H9 (cell line): Measurements from ENCODE around the gene SLC25A39. TPM values are rescaled to one million over a fixed set of nuclear protein-coding genes. Genes with fewer than 3 reads are reported as not detected.
"Not testable (repeated sequence)": the region's sequence is repeated elsewhere in the genome, so short reads cannot be mapped to it uniquely, and the experiment has no call there.

Experiments used
- DNase-seq: peaks from one replicate; pipeline ENCODE4 v3.0.0-alpha.2; 2017
- H2AFZ ChIP-seq: one replicate; pipeline ENCODE4 v1.6.1; 2013; ENCODE audit warnings: mild to moderate bottlenecking, low read length, control low read depth, moderate library complexity
- H2AK5ac ChIP-seq: 2 replicates; pipeline ENCODE4 v1.6.1; 2013; ENCODE audit warnings: low read length, control low read depth, mixed read lengths; ENCODE audit not compliant: insufficient read length
- H2BK120ac ChIP-seq: one replicate; pipeline ENCODE4 v1.6.1; 2013; ENCODE audit warnings: low read depth, mild to moderate bottlenecking, low read length, control low read depth, inconsistent platforms; ENCODE audit not compliant: poor library complexity, severe bottlenecking
- H2BK12ac ChIP-seq: 2 replicates; pipeline ENCODE4 v1.6.1; 2013; ENCODE audit warnings: low read length, control low read depth, mixed read lengths, low read depth; ENCODE audit not compliant: insufficient read length
- H2BK15ac ChIP-seq: 2 replicates; pipeline ENCODE4 v1.6.1; 2013; ENCODE audit warnings: low read depth, low read length, control low read depth
- H2BK20ac ChIP-seq: one replicate; pipeline ENCODE4 v1.6.1; 2013; ENCODE audit warnings: low read depth, mild to moderate bottlenecking, low read length, control low read depth, inconsistent platforms; ENCODE audit not compliant: poor library complexity, severe bottlenecking
- H2BK5ac ChIP-seq: 2 replicates; pipeline ENCODE4 v1.6.1; 2013; ENCODE audit warnings: low read length, control low read depth, mixed read lengths; ENCODE audit not compliant: insufficient read length
- H3K14ac ChIP-seq: 2 replicates; pipeline ENCODE4 v1.6.1; 2013; ENCODE audit warnings: low read length, control low read depth; ENCODE audit not compliant: insufficient read depth
- H3K18ac ChIP-seq: 2 replicates; pipeline ENCODE4 v1.6.1; 2013; ENCODE audit warnings: low read depth, mild to moderate bottlenecking, mixed read lengths, low read length, control low read depth; ENCODE audit not compliant: insufficient read length
- H3K23ac ChIP-seq: 2 replicates; pipeline ENCODE4 v1.6.1; 2013; ENCODE audit warnings: low read length, control low read depth, mixed read lengths, low read depth; ENCODE audit not compliant: insufficient read length
- H3K23me2 ChIP-seq: 2 replicates; pipeline ENCODE4 v1.6.1; 2013; ENCODE audit warnings: low read depth, mild to moderate bottlenecking, mixed read lengths, low read length, control low read depth; ENCODE audit not compliant: insufficient read length, poor library complexity, severe bottlenecking
- H3K27ac ChIP-seq: 2 replicates; pipeline ENCODE4 v1.5.1; 2013; ENCODE audit warnings: low read length, control low read depth, mixed read lengths, low read depth; ENCODE audit not compliant: insufficient read length
- H3K27me3 ChIP-seq: 2 replicates; pipeline ENCODE4 v1.6.1; 2013; ENCODE audit warnings: low read length, control low read depth, inconsistent platforms; ENCODE audit not compliant: insufficient read depth
- H3K4ac ChIP-seq: 2 replicates; pipeline ENCODE4 v1.6.1; 2013; ENCODE audit warnings: low read depth, mild to moderate bottlenecking, control low read depth, inconsistent platforms, low read length, moderate library complexity
- H3K4me1 ChIP-seq: 2 replicates; pipeline ENCODE4 v1.6.1; 2013; ENCODE audit warnings: low read length, control low read depth, inconsistent platforms; ENCODE audit not compliant: insufficient read depth
- H3K4me2 ChIP-seq: 2 replicates; pipeline ENCODE4 v1.6.1; 2013; ENCODE audit warnings: low read length, control low read depth, mixed read lengths; ENCODE audit not compliant: insufficient read length, insufficient read depth
- H3K56ac ChIP-seq: 2 replicates; pipeline ENCODE4 v1.6.1; 2013; ENCODE audit warnings: low read depth, mild to moderate bottlenecking, mixed read lengths, low read length, control low read depth; ENCODE audit not compliant: insufficient read length
- H3K79me1 ChIP-seq: 2 replicates; pipeline ENCODE4 v1.6.1; 2013; ENCODE audit warnings: low read depth, mild to moderate bottlenecking, moderate library complexity, low read length, control low read depth, inconsistent platforms; ENCODE audit not compliant: insufficient read depth, poor library complexity, severe bottlenecking
- H3K79me2 ChIP-seq: 2 replicates; pipeline ENCODE4 v1.6.1; 2013; ENCODE audit warnings: low read length, control low read depth, inconsistent platforms; ENCODE audit not compliant: insufficient read depth
- H3K9ac ChIP-seq: 2 replicates; pipeline ENCODE4 v1.6.1; 2013; ENCODE audit warnings: low read length, control low read depth, mixed read lengths; ENCODE audit not compliant: insufficient read length; ENCODE audit errors: extremely low read depth
- H3K9me3 ChIP-seq: one replicate; pipeline ENCODE4 v1.6.1; 2013; ENCODE audit warnings: low read depth, low read length, inconsistent platforms; ENCODE audit not compliant: control insufficient read depth
- H3T11ph ChIP-seq: one replicate; pipeline ENCODE4 v1.6.1; 2013; ENCODE audit warnings: mild to moderate bottlenecking, low read length, control low read depth, inconsistent platforms
- H4K20me1 ChIP-seq: one replicate; pipeline ENCODE4 v1.6.1; 2013; ENCODE audit not compliant: control insufficient read depth, insufficient read length, insufficient read depth
- H4K5ac ChIP-seq: 2 replicates; pipeline ENCODE4 v1.6.1; 2013; ENCODE audit warnings: low read depth, mild to moderate bottlenecking, mixed read lengths, low read length, control low read depth; ENCODE audit not compliant: insufficient read length
- H4K8ac ChIP-seq: replicated peaks from 2 replicates; pipeline ENCODE4 v1.6.1; 2013; ENCODE audit warnings: low read length, control low read depth, mixed read lengths, low read depth; ENCODE audit not compliant: insufficient read length
- H4K91ac ChIP-seq: 2 replicates; pipeline ENCODE4 v1.6.1; 2013; ENCODE audit warnings: low read depth, mild to moderate bottlenecking, moderate library complexity, mixed read lengths, low read length, control low read depth; ENCODE audit not compliant: insufficient read length
- H3K27ac Mint-ChIP-seq, 3 experiments: 2 replicates in 2 of 3; 3 replicates in 1 of 3; pipeline ENCODE4 v1.8.0; 2020 to 2021; ENCODE audit warnings: mixed read lengths in 3 of 3, mild to moderate bottlenecking in 1 of 3, moderate library complexity in 1 of 3
- H3K27me3 Mint-ChIP-seq: 2 replicates; pipeline ENCODE4 v1.8.0; 2021; ENCODE audit warnings: low read depth, mild to moderate bottlenecking, moderate library complexity, mixed read lengths
- H3K36me3 Mint-ChIP-seq, 3 experiments: 2 replicates in 2 of 3; 3 replicates in 1 of 3; pipeline ENCODE4 v1.8.0; 2020 to 2021; ENCODE audit warnings: low read depth in 3 of 3, mixed read lengths in 3 of 3; ENCODE audit not compliant: insufficient read depth in 1 of 3
- H3K4me1 Mint-ChIP-seq, 2 experiments: 2 replicates each; pipeline ENCODE4 v1.8.0; 2020; ENCODE audit warnings: mixed read lengths in 2 of 2
- H3K4me3 Mint-ChIP-seq, 2 experiments: 2 replicates in 1 of 2; 3 replicates in 1 of 2; pipeline ENCODE4 v1.8.0; 2020 to 2021; ENCODE audit warnings: mild to moderate bottlenecking in 2 of 2, mixed read lengths in 2 of 2, moderate library complexity in 1 of 2
- H3K9me3 Mint-ChIP-seq, 2 experiments: 2 replicates in 1 of 2; 3 replicates in 1 of 2; pipeline ENCODE4 v1.8.0; 2020; ENCODE audit warnings: mild to moderate bottlenecking in 2 of 2, mixed read lengths in 2 of 2, moderate library complexity in 1 of 2
- CTCF ChIP-seq: fragments of 200-600 bp; sonication (generic); conservative IDR thresholded peaks from 3 replicates; pipeline ENCODE4 v1.8.0; 2021; ENCODE audit warnings: antibody characterized with exemption, mild to moderate bottlenecking
- WGBS: extraction: QIAGEN DNeasy Blood & Tissue Kit; methylation state at CpG from one replicate; pipeline ENCODE4 v1.1.7; 2013; ENCODE audit warnings: missing lambda C conversion rate, low lambda C conversion rate, mixed read lengths; ENCODE audit not compliant: insufficient read length; ENCODE audit errors: extremely low coverage; 5-methylcytosine and 5-hydroxymethylcytosine counted together
- total RNA-seq: library from RNA; stranded (reverse); gene quantifications from 2 replicates; pipeline ENCODE4 v1.2.1, GENCODE V29; 2021

SLC25A39 gene
- total RNA-seq, 1 experiment from 2014 or later, result 227 TPM

GRCh38 chr17:44348234-44348987 is 23.8 kb upstream of the SLC25A39 start:
- no peaks in the 10 kb centered on the region for H3K79me2 ChIP-seq
- no peak overlapping the region for H3T11ph ChIP-seq
- H4K20me1 ChIP-seq, result no peaks in the 10 kb centered on the region
- no peak for DNase-seq
- H3K27ac ChIP-seq, result no peak overlapping the region
- H3K14ac ChIP-seq, result no peak overlapping the region; the same call in 1 of the 2 replicates
- peaks cover 5% of the 10 kb centered on the region for H3K23me2 ChIP-seq
- Mint-ChIP-seq H3K9me3 (no peaks in the 10 kb centered on the region; a peak in 1 of 5 replicates), H3K4me3 (no peak overlapping the region; a peak in 1 of 5 replicates), H3K27me3 (peaks cover 13% of the 10 kb centered on the region), H3K27ac (no peak overlapping the region), H3K36me3 (peaks cover 3 to 17% (median 6%) of the 10 kb centered on the region in 3 experiments; a peak in 6 of 7 replicates), H3K4me1 (peaks cover 8 to 13% of the 10 kb centered on the region in 2 experiments)
- no peak overlapping the region for H3K9ac ChIP-seq
- no peak overlapping the region for H3K4ac ChIP-seq
- H2BK12ac ChIP-seq, result no peak overlapping the region
- no peak overlapping the region for H3K56ac ChIP-seq
- H2BK5ac ChIP-seq, result no peak overlapping the region
- no peak overlapping the region for H4K5ac ChIP-seq
- H2BK120ac ChIP-seq, result no peak overlapping the region
- WGBS, result no CpG with 5 or more reads among the region's 9 CpGs
- H2BK20ac ChIP-seq, result no peak overlapping the region
- no peak overlapping the region for H3K23ac ChIP-seq
- H3K4me2 ChIP-seq, result no peak overlapping the region
- no peak overlapping the region for H4K91ac ChIP-seq
- H2AK5ac ChIP-seq, result no peak overlapping the region
- no peaks in the 10 kb centered on the region for H3K4me1 ChIP-seq
- no peaks in the 10 kb centered on the region for H3K9me3 ChIP-seq
- no peak for TF ChIP-seq CTCF
- H2BK15ac ChIP-seq, result no peak overlapping the region
- no peak overlapping the region for H3K18ac ChIP-seq
- H4K8ac ChIP-seq, result no peak overlapping the region
- no peaks in the 10 kb centered on the region for H3K27me3 ChIP-seq
- no peaks in the 10 kb centered on the region for H3K79me1 ChIP-seq
- no peak overlapping the region for H2AFZ ChIP-seq

GRCh38 chr17:44347206-44348055 is 22.8 kb upstream of the SLC25A39 start:
- H3K4me3 Mint-ChIP-seq, H2BK5ac ChIP-seq, H3K4me1 ChIP-seq, H3K4me2 ChIP-seq, H2BK120ac ChIP-seq, H3K27me3 ChIP-seq, H3K23me2 ChIP-seq, H2AK5ac ChIP-seq, H2BK15ac ChIP-seq, H2AFZ ChIP-seq, H3K9me3 ChIP-seq, H3K79me1 ChIP-seq, H4K8ac ChIP-seq, H3T11ph ChIP-seq, H2BK12ac ChIP-seq, H4K5ac ChIP-seq, H3K18ac ChIP-seq, H3K9me3 Mint-ChIP-seq, H3K79me2 ChIP-seq, H3K4ac ChIP-seq, H4K91ac ChIP-seq, H3K56ac ChIP-seq, H3K27ac ChIP-seq, DNase-seq, H3K23ac ChIP-seq, H3K27ac Mint-ChIP-seq, H3K4me1 Mint-ChIP-seq, H4K20me1 ChIP-seq, H3K9ac ChIP-seq, H2BK20ac ChIP-seq, H3K14ac ChIP-seq: not testable (repeated sequence)
- WGBS, result no CpG with 5 or more reads among the region's 18 CpGs
- peaks cover 18% of the 10 kb centered on the region for H3K27me3 Mint-ChIP-seq
- peaks cover 0 to 13% (median 4%) of the 10 kb centered on the region in 3 experiments; a peak in 6 of 7 replicates for H3K36me3 Mint-ChIP-seq
